Peyer's patch (tissue), 4 donors: ENCODE measurements around the gene TFCP2L1.

ENCODE experiments used
- CTCF ChIP-seq, 6 experiments: fragments of 450-650 bp in 4 of 6; fragments of 200-600 bp in 2 of 6; sonication (generic) in 1 of 6; IDR thresholded peaks; one replicate each; pipeline ENCODE4 v1.5.1; 2017 to 2019; ENCODE audit warnings: antibody characterized with exemption in 6 of 6, mild to moderate bottlenecking in 3 of 6, moderate library complexity in 1 of 6
- POLR2A ChIP-seq, 2 donors: fragments of 450-650 bp; IDR thresholded peaks; one replicate each; pipeline ENCODE4 v1.5.1; 2017; ENCODE audit warnings: antibody characterized with exemption in 2 of 2, mild to moderate bottlenecking in 2 of 2, moderate library complexity in 2 of 2

- TF ChIP-seq CTCF (IDR thresholded peaks at IDR 0.05) (no peak), POLR2A (IDR thresholded peaks at IDR 0.05) (no peak)
Observed at GRCh38 chr2:121256720-121257479, 28.1 kb downstream of the TFCP2L1 start.
